Keratinocyte (primary cell): ENCODE data around the gene CHST12.

Source experiments
- CTCF ChIP-seq, 3 experiments: IDR thresholded peaks in 1 of 3; conservative IDR thresholded peaks in 1 of 3; optimal IDR thresholded peaks in 1 of 3; 2 replicates in 2 of 3; 3 replicates in 1 of 3; pipeline versions ENCODE3 to v1.5.1; 2011; ENCODE audit warnings: low read length in 3 of 3, mild to moderate bottlenecking in 3 of 3, moderate library complexity in 2 of 3, control low read depth in 1 of 3, inconsistent platforms in 1 of 3; ENCODE audit not compliant: insufficient read depth in 2 of 3; ENCODE audit errors: extremely low read depth in 1 of 3
- EZH2 ChIP-seq: IDR thresholded peaks from one replicate; pipeline ENCODE4 v1.6.1; 2012; ENCODE audit warnings: inconsistent platforms, mild to moderate bottlenecking, low read length, moderate library complexity

- no peak for TF ChIP-seq CTCF (optimal IDR thresholded peaks at IDR 0.05 in 1 of 3, IDR thresholded peaks at IDR 0.05 in 1 of 3, conservative IDR thresholded peaks at IDR 0.05 in 1 of 3; ENCODE audit: extremely low read depth in 1 of 3, insufficient read depth in 2 of 3, low read length in 3 of 3)
- TF ChIP-seq EZH2: no peak
Observed at GRCh38 chr7:2481195-2481594, 77.8 kb downstream of the CHST12 start.
